B cell (primary cell): ENCODE results near the gene POLN. TPM values are rescaled to one million over a fixed set of nuclear protein-coding genes. Genes with fewer than 3 reads are reported as not detected.

ENCODE experiments used
- ATAC-seq: fragments of 200-7000 bp; cut with Tn5 transposase; one replicate; pipeline ENCODE4 v1.10.0; 2021; ENCODE audit warnings: low read depth, mild to moderate bottlenecking, moderate number of reproducible peaks, moderate library complexity
- CTCF ChIA-PET: fragments of 350-600 bp; sonication (Branson Sonifier 250); formaldehyde crosslinking; loops from one replicate; lab custom pipeline; 2021; ENCODE audit warnings: antibody characterized with exemption, inconsistent platforms; lab: Charles Lee
- POLR2A ChIA-PET: fragments of 350-600 bp; sonication (Branson Sonifier 250); formaldehyde crosslinking; loops from one replicate; lab custom pipeline; 2021; ENCODE audit warnings: antibody characterized with exemption; lab: Charles Lee
- DNase-seq: peaks from one replicate; pipeline ENCODE4 v3.0.0; 2013
- H2AFZ ChIP-seq: 2 replicates; pipeline ENCODE4 v1.6.1; 2012; ENCODE audit warnings: mild to moderate bottlenecking, low read depth, low read length; ENCODE audit not compliant: insufficient read depth, poor library complexity, severe bottlenecking
- H3K27ac ChIP-seq, 2 donors: 1 replicate in 1 of 2; 2 replicates in 1 of 2; pipeline ENCODE4 v1.5.1; 2012 to 2013; ENCODE audit warnings: low read length in 2 of 2, mild to moderate bottlenecking in 2 of 2, moderate library complexity in 1 of 2
- H3K27me3 ChIP-seq, 4 experiments: fragments of 200-600 bp in 1 of 4; sonication (generic) in 1 of 4; replicated peaks in 1 of 4; 1 replicate in 2 of 4; 2 replicates in 2 of 4; pipeline versions ENCODE4 v1.6.1 to v1.7.0; 2013 to 2016; ENCODE audit warnings: low read length in 3 of 4, mild to moderate bottlenecking in 2 of 4, mixed read lengths in 1 of 4, moderate library complexity in 1 of 4; ENCODE audit not compliant: insufficient read depth in 4 of 4, control insufficient read depth in 3 of 4; ENCODE audit errors: control extremely low read depth in 1 of 4
- H3K36me3 ChIP-seq, 2 experiments: replicated peaks in 1 of 2; 1 replicate in 1 of 2; 2 replicates in 1 of 2; pipeline versions ENCODE4 v1.6.1 to v1.7.1; 2013; ENCODE audit warnings: low read length in 1 of 2; ENCODE audit not compliant: insufficient read depth in 2 of 2, control insufficient read depth in 1 of 2; ENCODE audit errors: control extremely low read depth in 1 of 2, extremely low read depth in 1 of 2
- H3K4me1 ChIP-seq, 2 donors: fragments of 200-600 bp in 1 of 2; sonication (generic) in 1 of 2; 1 replicate in 1 of 2; 2 replicates in 1 of 2; pipeline versions ENCODE4 v1.5.1 to v1.6.1; 2013 to 2017; ENCODE audit warnings: low read length in 2 of 2; ENCODE audit not compliant: control insufficient read depth in 2 of 2, insufficient read depth in 2 of 2
- H3K4me2 ChIP-seq: replicated peaks from 2 replicates; pipeline ENCODE3; 2012; ENCODE audit warnings: mild to moderate bottlenecking, low read depth, low read length; ENCODE audit not compliant: poor library complexity, severe bottlenecking
- H3K4me3 ChIP-seq, 5 experiments: fragments of 200-600 bp in 1 of 5; sonication (generic) in 1 of 5; 1 replicate in 3 of 5; 2 replicates in 2 of 5; pipeline versions ENCODE4 v1.5.1 to v1.7.0; 2011 to 2016; ENCODE audit warnings: low read length in 4 of 5, mild to moderate bottlenecking in 4 of 5, low read depth in 2 of 5, control low read depth in 1 of 5, moderate library complexity in 1 of 5; ENCODE audit not compliant: insufficient read depth in 1 of 5; ENCODE audit errors: control extremely low read depth in 1 of 5, extremely low read depth in 1 of 5
- H3K79me2 ChIP-seq: fragments of 200-600 bp; sonication (generic); one replicate; pipeline ENCODE4 v1.6.0; 2016; ENCODE audit warnings: low read length; ENCODE audit not compliant: control insufficient read depth, insufficient read depth
- H3K9ac ChIP-seq: fragments of 200-600 bp; sonication (generic); 2 replicates; pipeline ENCODE4 v1.6.1; 2017; ENCODE audit warnings: mild to moderate bottlenecking, low read length, moderate library complexity
- H3K9me3 ChIP-seq, 3 donors: one replicate each; pipeline versions ENCODE4 v1.6.1 to v1.7.1; 2013; ENCODE audit warnings: low read length in 2 of 3; ENCODE audit not compliant: control insufficient read depth in 2 of 3, insufficient read depth in 1 of 3; ENCODE audit errors: control extremely low read depth in 1 of 3
- H4K20me1 ChIP-seq: 2 replicates; pipeline ENCODE4 v1.6.0; 2012; ENCODE audit warnings: mild to moderate bottlenecking, low read length; ENCODE audit not compliant: insufficient read depth, control insufficient read depth, poor library complexity, severe bottlenecking
- H3K27ac Mint-ChIP-seq: one replicate; pipeline ENCODE4 v1.8.0; 2021; ENCODE audit warnings: mixed read lengths
- H3K27me3 Mint-ChIP-seq: one replicate; pipeline ENCODE4 v1.8.0; 2021; ENCODE audit warnings: mixed read lengths
- H3K4me1 Mint-ChIP-seq: one replicate; pipeline ENCODE4 v1.8.0; 2021; ENCODE audit warnings: mixed read lengths
- H3K4me3 Mint-ChIP-seq: one replicate; pipeline ENCODE4 v1.8.0; 2021; ENCODE audit warnings: mixed read lengths
- H3K9me3 Mint-ChIP-seq: one replicate; pipeline ENCODE4 v1.8.0; 2022; ENCODE audit warnings: mixed read lengths; ENCODE audit not compliant: insufficient read depth
- CTCF ChIP-seq: fragments of 200-600 bp; IDR thresholded peaks from one replicate; pipeline ENCODE4 v1.8.0; 2022; ENCODE audit warnings: antibody characterized with exemption, mild to moderate bottlenecking
- EZH2 ChIP-seq: IDR thresholded peaks from 2 replicates; pipeline ENCODE4 v1.6.1; 2012; ENCODE audit warnings: borderline replicate concordance, low read depth, mild to moderate bottlenecking, moderate library complexity, low read length; ENCODE audit not compliant: insufficient read depth, poor library complexity, severe bottlenecking
- WGBS: methylation state at CpG from one replicate; pipeline ENCODE4 v1.1.5; 2013; ENCODE audit warnings: missing lambda C conversion rate; ENCODE audit not compliant: insufficient coverage; 5-methylcytosine and 5-hydroxymethylcytosine counted together
- intact Hi-C: fragments of 100-400 bp; cut with micrococcal nuclease; formaldehyde crosslinking; loops from one replicate; pipeline ENCODE4 v1.10.0; 2022
- polyA plus RNA-seq: library from polyadenylated mRNA; depleted of rRNA; stranded (reverse); fragments of >200 nt; gene quantifications from 2 replicates; pipeline ENCODE4 v1.2.3, GENCODE V29; 2012
- total RNA-seq, 2 donors: library from RNA; stranded (reverse); fragments of 120-200 nt in 1 of 2; gene quantifications; 1 replicate in 1 of 2; 2 replicates in 1 of 2; pipeline versions ENCODE4 v1.2.3 to v1.2.4, GENCODE V29; 2013 to 2022

POLN gene
- total and polyA plus RNA-seq, 2 donors (not counting 1 experiment from before 2014, with no cell fraction given), result 0.73 to 1.5 TPM

GRCh38 chr4:2263926-2264321, 22.0 kb upstream of the POLN start:
- intact Hi-C loops, result loop anchor here (10.0 kb wide), 1 partner anchor 431 kb away; no protein-coding TSS in a partner anchor
- ChIA-PET POLR2A (interaction anchor here (3.0 kb wide), 1 partner anchor 21 kb away, joined by 20 read pairs; the partner anchor contains the start of genes HAUS3 and POLN), CTCF (interaction anchor here (1.3 kb wide), 1 partner anchor 90 kb away, joined by 6 read pairs; no protein-coding TSS in a partner anchor)
- H3K36me3 ChIP-seq, result peaks cover 0 to 6% of the 10 kb centered on the region in 2 experiments
- H3K27ac ChIP-seq, result no peak overlapping the region
- ATAC-seq (no peak), DNase-seq (no peak)
- TF ChIP-seq CTCF, result no peak
- TF ChIP-seq EZH2, result no peak
- peaks cover 23 to 41% of the 10 kb centered on the region in 2 donors for H3K4me1 ChIP-seq
- H3K27me3 Mint-ChIP-seq, result no peaks in the 10 kb centered on the region
- H3K27ac Mint-ChIP-seq, result peak overlapping the region; percentile 92
- H3K9me3 Mint-ChIP-seq, result no peaks in the 10 kb centered on the region
- H3K79me2 ChIP-seq, result peaks cover 28% of the 10 kb centered on the region
- no peak overlapping the region for H3K4me3 ChIP-seq
- no peak overlapping the region for H3K9ac ChIP-seq
- H3K4me3 Mint-ChIP-seq, result peak overlapping the region; percentile 76
- no peak overlapping the region for H2AFZ ChIP-seq
- H4K20me1 ChIP-seq, result peaks cover 23% of the 10 kb centered on the region
- WGBS, result 81% methylated on average over 5 of the region's 6 CpGs
- no peak overlapping the region for H3K4me2 ChIP-seq
- no peaks in the 10 kb centered on the region for H3K27me3 ChIP-seq
- peaks cover 13% of the 10 kb centered on the region for H3K4me1 Mint-ChIP-seq
- no peaks in the 10 kb centered on the region for H3K9me3 ChIP-seq

GRCh38 chr4:2262944-2263250, 21.0 kb upstream of the POLN start:
- Mint-ChIP-seq H3K27me3 (no peaks in the 10 kb centered on the region), H3K4me3 (peak overlapping the region; percentile 76), H3K9me3 (no peaks in the 10 kb centered on the region), H3K27ac (peak overlapping the region; percentile 92), H3K4me1 (peaks cover 15% of the 10 kb centered on the region)
- CTCF ChIA-PET, result interaction anchor here (0.7 to 1.6 kb wide), 4 partner anchors 19 to 553 kb away, joined by 3 to 6 read pairs (median 4); no protein-coding TSS in a partner anchor
- Histone ChIP-seq H3K9me3 (no peaks in the 10 kb centered on the region), H3K27ac (peak overlapping the region; percentile 94 to 98), H3K9ac (peak overlapping the region; percentile 89), H3K27me3 (no peaks in the 10 kb centered on the region), H4K20me1 (peaks cover 33% of the 10 kb centered on the region), H3K4me2 (peak overlapping the region; percentile 96), H3K79me2 (peaks cover 38% of the 10 kb centered on the region), H3K4me3 (peak overlapping the region in 4 of 5 experiments; percentile 63 to 80 (median 70)), H3K36me3 (peaks cover 0 to 13% of the 10 kb centered on the region in 2 experiments), H2AFZ (peak overlapping the region; percentile 85), H3K4me1 (peaks cover 23 to 47% of the 10 kb centered on the region in 2 donors)
- no peak for TF ChIP-seq EZH2
- TF ChIP-seq CTCF, result no peak
- WGBS, result 57% methylated on average over 9 of the region's 13 CpGs
- DNase-seq (no peak), ATAC-seq (no peak)
- intact Hi-C loops, result loop anchor here (1.0 to 10.0 kb wide), 6 partner anchors 19 to 432 kb away; partner anchors contain the start of genes FAM193A, HAUS3, POLN and RNF4
- POLR2A ChIA-PET, result interaction anchor here (0.7 to 3.0 kb wide), 6 partner anchors 13 to 699 kb away, joined by 3 to 20 read pairs (median 8); partner anchors contain the start of genes HAUS3 and POLN
